WI38 (cell line): ENCODE measurements around the gene TLR10.

ENCODE experiments used
- H3K4me3 ChIP-seq: 2 replicates; pipeline ENCODE4 v1.5.1; 2011; ENCODE audit warnings: low read depth, mild to moderate bottlenecking, control low read depth, low read length
- CTCF ChIP-seq: IDR thresholded peaks from 2 replicates; pipeline ENCODE4 v1.5.1; 2012; ENCODE audit warnings: low read depth, mild to moderate bottlenecking, control low read depth, low read length

The TLR10 gene

GRCh38 chr4:38724475-38724808 lies 58.3 kb downstream of the TLR10 start:
- no peak overlapping the region for H3K4me3 ChIP-seq
- TF ChIP-seq CTCF, result no peak

GRCh38 chr4:38723726-38724474 lies 58.9 kb downstream of the TLR10 start:
- TF ChIP-seq CTCF, result no peak

GRCh38 chr4:38723114-38723513 lies 59.7 kb downstream of the TLR10 start:
- TF ChIP-seq CTCF, result no peak
- H3K4me3 ChIP-seq, result no peak overlapping the region

More at GRCh38 chr4:38723726-38724474, 58.9 kb downstream of the TLR10 start:
- H3K4me3 ChIP-seq, result no peak overlapping the region
